T-helper 22 cell (primary cell): ENCODE measurements around the gene CATSPERZ.

Experiments
- DNase-seq: peaks from one replicate; pipeline ENCODE4 v3.0.0-alpha.2; 2020; ENCODE audit warnings: low read depth

CATSPERZ gene

DNA sequence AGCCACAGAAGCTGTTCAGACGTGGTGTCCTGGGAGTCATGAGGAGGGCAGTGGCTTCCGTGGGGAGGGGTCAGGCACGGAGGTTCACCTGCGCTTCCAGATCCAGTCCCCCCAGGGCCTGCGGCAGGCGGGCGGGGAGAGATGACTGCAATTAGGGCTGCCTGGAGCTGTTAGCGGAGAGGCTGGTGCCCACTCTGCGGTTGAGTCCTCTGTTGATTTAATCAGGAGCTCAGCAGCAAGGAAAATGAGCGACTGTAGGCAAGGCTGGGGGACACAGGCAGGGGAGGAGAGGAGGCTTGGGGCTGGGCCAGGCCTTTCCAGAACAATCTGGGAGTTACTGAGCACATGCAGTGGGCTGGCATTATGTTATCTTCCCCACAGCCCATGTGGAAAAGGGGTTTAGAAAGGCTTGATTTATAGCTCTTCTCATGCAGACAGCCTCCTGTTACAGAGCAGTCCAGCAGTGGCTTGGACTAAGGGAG is 35.7 kb upstream of the CATSPERZ start:
- DNase-seq: no peak

DNA sequence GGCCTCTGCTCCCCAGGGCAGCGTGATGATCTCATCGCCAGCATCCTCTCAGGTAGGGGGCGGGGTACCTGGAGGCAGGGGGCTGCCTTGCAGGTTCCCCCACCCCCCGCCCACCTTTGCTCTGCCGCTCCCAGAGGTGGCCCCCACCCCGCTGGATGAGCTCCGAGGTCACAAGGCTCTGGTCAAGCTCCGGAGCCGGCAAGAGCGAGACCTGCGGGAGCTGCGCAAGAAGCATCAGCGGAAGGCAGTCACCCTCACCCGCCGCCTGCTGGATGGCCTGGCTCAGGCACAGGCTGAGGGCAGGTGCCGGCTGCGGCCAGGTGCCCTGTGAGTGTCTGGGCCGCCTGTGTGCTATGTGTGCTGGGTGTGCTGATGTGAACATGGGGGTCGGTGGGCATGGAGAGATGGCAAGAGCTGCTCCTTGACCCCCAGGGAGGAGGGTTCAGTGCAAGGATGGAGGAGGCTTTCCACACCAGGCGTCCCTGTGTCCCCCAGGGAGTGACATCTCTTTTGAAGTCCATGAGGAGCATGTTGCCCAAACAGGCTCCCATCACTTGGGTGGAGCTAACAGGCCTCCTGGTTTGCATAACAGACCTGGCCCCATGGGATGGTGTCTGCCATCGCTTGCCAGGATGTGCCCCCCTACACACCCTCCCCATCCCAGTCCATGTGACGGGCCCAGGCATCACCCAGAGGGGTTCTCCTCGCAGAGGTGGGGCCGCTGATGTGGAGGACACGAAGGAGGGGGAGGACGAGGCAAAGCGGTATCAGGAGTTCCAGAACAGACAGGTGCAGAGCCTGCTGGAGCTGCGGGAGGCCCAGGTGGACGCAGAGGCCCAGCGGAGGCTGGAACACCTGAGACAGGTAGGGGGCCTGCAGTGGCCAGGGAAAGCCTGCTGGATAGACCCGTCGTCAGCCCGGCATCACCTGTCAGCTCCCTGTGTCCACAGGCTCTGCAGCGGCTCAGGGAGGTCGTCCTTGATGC is 34.7 kb upstream of the CATSPERZ start:
- no peak for DNase-seq

- no peak for DNase-seq
Measured at GRCh38 chr11:64266339-64266738, 33.8 kb upstream of the CATSPERZ start.

DNA sequence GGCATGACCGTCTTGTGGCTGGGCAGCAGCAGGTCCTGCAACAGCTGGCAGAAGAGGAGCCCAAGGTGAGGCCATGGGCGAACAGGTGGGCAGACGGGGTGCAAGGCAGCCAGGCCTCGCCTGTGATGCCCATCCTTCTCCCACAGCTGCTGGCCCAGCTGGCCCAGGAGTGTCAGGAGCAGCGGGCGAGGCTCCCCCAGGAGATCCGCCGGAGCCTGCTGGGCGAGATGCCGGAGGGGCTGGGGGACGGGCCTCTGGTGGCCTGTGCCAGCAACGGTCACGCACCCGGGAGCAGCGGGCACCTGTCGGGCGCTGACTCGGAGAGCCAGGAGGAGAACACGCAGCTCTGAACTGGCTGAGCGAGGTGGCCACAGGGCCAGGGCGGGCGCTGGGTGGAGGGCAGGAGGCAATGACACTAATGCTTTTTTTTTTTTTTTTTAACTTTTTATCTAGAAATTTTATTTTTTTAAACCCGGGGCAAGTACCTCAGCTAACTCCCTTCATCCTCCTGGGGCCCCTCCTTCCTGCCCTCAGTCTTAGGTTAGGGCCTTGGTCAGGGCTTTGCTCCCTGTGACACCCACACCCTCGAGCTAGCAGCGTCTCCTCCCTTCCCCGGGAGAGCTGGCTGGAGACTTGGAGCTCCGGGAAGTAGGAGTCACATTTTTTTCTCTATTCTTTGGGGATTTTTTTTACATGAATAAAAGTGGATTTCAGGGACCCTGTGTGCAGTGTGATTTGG is 32.8 kb upstream of the CATSPERZ start:
- DNase-seq: no peak

DNA sequence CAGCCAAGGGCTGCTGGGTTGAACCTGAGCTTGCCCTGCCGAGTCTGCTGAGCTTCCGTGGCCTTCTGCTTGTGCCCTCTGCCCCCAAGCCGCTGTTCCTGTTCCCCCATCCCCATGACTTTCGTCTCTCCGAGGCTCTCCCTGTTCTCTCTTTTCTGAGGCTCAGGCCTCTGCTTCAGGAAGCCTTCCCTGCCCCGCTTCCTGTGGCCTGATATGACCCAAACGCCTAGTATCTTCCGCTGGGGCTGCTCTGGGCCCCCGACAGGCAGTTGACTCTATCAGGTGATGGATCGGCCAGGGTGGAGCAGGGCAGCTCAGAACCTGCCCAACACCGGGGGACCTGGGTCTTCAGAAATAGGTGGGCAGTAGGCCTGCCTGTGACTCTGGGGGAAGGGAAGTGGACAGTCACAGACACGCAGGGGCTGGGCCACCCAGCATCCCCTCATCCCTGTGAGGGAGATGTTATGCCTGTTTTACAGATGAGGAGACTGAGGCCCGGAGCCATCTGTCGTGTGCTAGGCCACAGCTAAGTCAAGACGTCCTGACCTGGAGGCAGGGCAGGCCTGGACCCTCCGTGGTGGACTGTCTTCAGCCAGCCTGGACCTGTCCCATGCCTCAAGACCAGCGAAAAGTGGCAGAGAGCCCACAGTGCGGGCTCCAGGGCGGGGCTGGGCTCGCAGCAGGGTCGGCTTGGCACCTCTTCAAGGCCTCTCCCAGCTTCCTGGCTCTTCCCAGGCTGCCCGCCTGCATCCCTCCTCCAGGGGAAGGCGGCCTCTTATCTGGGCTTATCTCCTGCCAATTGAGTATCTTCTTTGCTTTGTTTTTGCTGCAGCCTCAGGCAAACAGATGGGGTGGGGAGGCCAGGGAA is 31.9 kb upstream of the CATSPERZ start:
- no peak for DNase-seq

- DNase-seq: no peak
Measured at GRCh38 chr11:64268893-64269539, 31.1 kb upstream of the CATSPERZ start.

- DNase-seq: peak; percentile 97
Measured at GRCh38 chr11:64269540-64270220, 30.5 kb upstream of the CATSPERZ start.

DNA sequence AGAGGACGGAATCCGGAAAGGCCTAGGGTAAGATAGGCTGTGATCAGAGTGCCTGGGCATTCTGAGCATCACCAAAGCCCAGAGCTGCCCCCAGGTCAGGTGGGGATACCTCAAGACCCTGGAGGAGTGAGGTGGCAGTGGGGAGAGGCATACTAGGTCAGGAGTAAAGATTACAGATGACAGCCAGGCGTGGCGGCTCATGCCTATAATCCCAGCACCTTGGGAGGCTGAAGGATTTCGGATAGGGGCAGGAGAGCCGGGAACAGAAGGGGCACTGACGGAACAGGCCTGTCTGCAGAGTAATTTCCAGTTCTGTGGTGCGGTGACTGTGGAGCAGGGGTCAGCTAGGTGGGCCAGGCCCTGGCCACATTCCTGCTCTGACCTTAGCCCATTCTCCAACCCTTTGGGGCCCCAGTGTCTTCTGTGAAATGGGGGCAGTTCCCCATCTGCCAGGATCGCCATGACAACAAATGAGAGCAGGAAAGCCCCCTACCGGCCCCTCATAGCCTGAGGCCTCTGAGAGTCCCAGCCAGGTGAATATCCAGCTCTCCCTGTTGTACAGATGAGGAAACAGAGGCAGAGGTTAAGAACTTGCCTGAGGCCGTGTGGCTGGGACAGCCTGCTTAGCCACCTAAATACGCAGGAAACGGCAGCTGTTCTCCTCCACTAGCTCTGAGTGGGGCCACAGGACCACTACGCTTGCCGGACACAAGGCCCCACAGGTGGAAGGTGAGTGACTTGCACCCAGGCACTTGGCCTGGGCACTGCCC is 24.9 kb upstream of the CATSPERZ start:
- no peak for DNase-seq

GRCh38 chr11:64275841-64276240 is 24.3 kb upstream of the CATSPERZ start:
- DNase-seq: no peak

GRCh38 chr11:64276653-64277431 is 23.3 kb upstream of the CATSPERZ start:
- DNase-seq: no peak

- DNase-seq: no peak
Measured at GRCh38 chr11:64278576-64279190, 21.5 kb upstream of the CATSPERZ start.

GRCh38 chr11:64281957-64282770 is 18.0 kb upstream of the CATSPERZ start:
- no peak for DNase-seq

GRCh38 chr11:64283092-64283491 is 17.1 kb upstream of the CATSPERZ start:
- DNase-seq: no peak

DNA sequence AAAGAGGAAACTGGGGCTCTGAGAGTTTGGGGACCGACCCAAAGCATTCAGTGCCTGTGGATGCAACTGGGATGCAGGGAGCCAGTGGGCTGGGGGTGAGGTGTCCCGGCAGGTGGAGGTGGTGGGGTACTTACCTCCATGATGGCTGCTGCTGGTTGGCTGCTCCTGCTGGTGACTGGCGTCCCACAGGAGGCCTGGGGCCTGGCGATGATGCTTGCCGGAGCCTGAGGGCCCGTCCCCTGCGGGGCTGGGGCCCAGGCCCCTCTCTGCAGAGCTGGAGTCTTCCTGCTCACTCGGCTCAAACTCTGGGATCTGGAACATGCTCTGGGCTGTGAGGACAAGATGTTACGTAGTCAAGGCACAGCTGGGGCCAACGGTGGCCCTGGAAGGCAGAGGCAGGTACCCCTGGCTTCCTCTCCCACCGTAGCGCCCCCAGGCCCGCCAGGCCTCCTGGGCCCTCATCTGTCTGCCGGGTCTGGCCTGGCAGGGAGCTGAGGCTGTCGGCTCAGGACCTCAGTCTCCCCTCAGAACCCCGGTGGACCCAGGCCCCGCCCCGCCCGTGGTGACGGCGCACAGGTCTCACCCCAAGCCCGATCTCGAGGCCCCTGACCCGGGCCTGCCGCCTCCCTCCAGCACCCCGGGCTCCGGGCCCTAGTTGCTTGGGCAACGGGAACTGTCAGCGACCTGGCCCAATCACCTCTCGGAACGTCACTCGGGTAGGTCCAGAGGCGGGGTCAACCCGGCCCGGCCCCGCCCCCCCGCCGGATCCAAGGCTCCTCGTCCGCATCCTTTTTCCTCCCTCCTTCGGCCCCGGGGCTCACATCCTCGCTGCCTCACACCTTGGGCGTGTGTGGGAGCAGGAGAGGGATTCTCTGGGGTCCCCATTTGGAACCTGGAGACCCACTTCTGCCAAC is 15.9 kb upstream of the CATSPERZ start, which contains the start of gene BAD:
TSS of gene BAD (minus strand) at position 618 of the 914 bp plus-strand sequence. CDS start at position 321, 297 bp downstream.
- DNase-seq: peak; percentile 91

- peak; percentile 82 for DNase-seq
Measured at GRCh38 chr11:64284962-64285884, 14.9 kb upstream of the CATSPERZ start, which contains the start of gene GPR137. Gene GPR137 (plus strand): TSS chr11:64285848. CDS start chr11:64286525, 677 bp downstream.
